Right ventricle myocardium inferior (tissue), 1 donor: ENCODE data around the gene ANKRD11. TPM values are rescaled to one million over a fixed set of nuclear protein-coding genes. Genes with fewer than 3 reads are reported as not detected.
A peak's percentile ranks its signal among the peaks of the same experiment; 100 is the strongest.
"Not testable (repeated sequence)": the region's sequence is repeated elsewhere in the genome, so short reads cannot be mapped to it uniquely, and the experiment has no call there.

ENCODE experiments used
- ATAC-seq: fragments of 200-7000 bp; cut with Tn5 transposase; one replicate; pipeline ENCODE4 v1.9.1; 2020; ENCODE audit warnings: mild to moderate bottlenecking, moderate library complexity
- DNase-seq: peaks from one replicate; pipeline ENCODE4 v3.0.0; 2021; ENCODE audit errors: missing footprints
- intact Hi-C: fragments of 100-400 bp; cut with DNase I; formaldehyde crosslinking; loops from one replicate; pipeline ENCODE4 v1.11.0; 2022
- total RNA-seq: library from RNA; stranded (reverse); fragmentation: NEBNext Ultra II Directional; extraction: Animal tissue kit (Norgen Biotek cat#: 25700); gene quantifications from one replicate; pipeline ENCODE4 v1.2.1, GENCODE V29; 2021
- donor health status: DM: no; HTN: yes; CAD: no; lungs with severe emphysema.

ANKRD11 gene
- total RNA-seq, 1 donor from 2014 or later = 64.9 TPM

GRCh38 chr16:89460556-89460955, 29.8 kb downstream of the ANKRD11 start:
- no peak for DNase-seq
- ATAC-seq = no peak
- intact Hi-C loops = no loop called here

GRCh38 chr16:89458967-89459366, 31.4 kb downstream of the ANKRD11 start:
- intact Hi-C loops = no loop called here
- DNase-seq = no peak
- ATAC-seq = no peak

GRCh38 chr16:89458551-89458950, 31.8 kb downstream of the ANKRD11 start:
- DNase-seq = no peak
- intact Hi-C loops = no loop called here
- no peak for ATAC-seq

- ATAC-seq = no peak
- intact Hi-C loops = no loop called here
- no peak for DNase-seq
Measured at GRCh38 chr16:89456419-89456959, 33.9 kb downstream of the ANKRD11 start.

- DNase-seq (no peak), ATAC-seq (no peak)
- intact Hi-C loops = no loop called here
Measured at GRCh38 chr16:89455692-89456091, 34.7 kb downstream of the ANKRD11 start.

GRCh38 chr16:89455178-89455577, 35.2 kb downstream of the ANKRD11 start:
- intact Hi-C loops = no loop called here
- DNase-seq (no peak), ATAC-seq (no peak)

GRCh38 chr16:89454378-89455125, 35.8 kb downstream of the ANKRD11 start:
- intact Hi-C loops, ATAC-seq, DNase-seq: not testable (repeated sequence)

GRCh38 chr16:89453501-89454321, 36.6 kb downstream of the ANKRD11 start:
- intact Hi-C loops = no loop called here
- peak; percentile 62 for ATAC-seq
- no peak for DNase-seq

GRCh38 chr16:89452925-89453324, 37.4 kb downstream of the ANKRD11 start:
- ATAC-seq (no peak), DNase-seq (no peak)
- intact Hi-C loops = no loop called here

- DNase-seq = no peak
- ATAC-seq = no peak
- intact Hi-C loops = no loop called here
Measured at GRCh38 chr16:89452241-89452640, 38.1 kb downstream of the ANKRD11 start.

- DNase-seq (no peak), ATAC-seq (no peak)
- intact Hi-C loops = no loop called here
Measured at GRCh38 chr16:89450537-89450936, 39.8 kb downstream of the ANKRD11 start.

GRCh38 chr16:89449726-89450335, 40.5 kb downstream of the ANKRD11 start:
- ATAC-seq = no peak
- no peak for DNase-seq
- intact Hi-C loops = loop anchor here (5.0 kb wide), 2 partner anchors 37 to 377 kb away; partner anchors contain the start of gene SPIRE2

- DNase-seq (peak; percentile 66), ATAC-seq (peak; percentile 62)
- intact Hi-C loops = loop anchor here (5.0 kb wide), 2 partner anchors 39 to 379 kb away; partner anchors contain the start of gene SPIRE2
Measured at GRCh38 chr16:89448656-89449055, 41.7 kb downstream of the ANKRD11 start.

GRCh38 chr16:89446975-89447293, 43.4 kb downstream of the ANKRD11 start:
- no peak for ATAC-seq
- no peak for DNase-seq
- intact Hi-C loops = loop anchor here (5.0 kb wide), 2 partner anchors 40 to 380 kb away; partner anchors contain the start of gene SPIRE2

GRCh38 chr16:89446136-89446974, 44.0 kb downstream of the ANKRD11 start:
- ATAC-seq (peak; percentile 27), DNase-seq (no peak)
- intact Hi-C loops = loop anchor here (5.0 kb wide), 2 partner anchors 41 to 381 kb away; partner anchors contain the start of gene SPIRE2

- intact Hi-C loops = loop anchor here (5.0 kb wide), 2 partner anchors 42 to 382 kb away; partner anchors contain the start of gene SPIRE2
- DNase-seq (no peak), ATAC-seq (no peak)
Measured at GRCh38 chr16:89445166-89445565, 45.2 kb downstream of the ANKRD11 start.

GRCh38 chr16:89444728-89445127, 45.6 kb downstream of the ANKRD11 start:
- ATAC-seq = no peak
- DNase-seq = no peak
- intact Hi-C loops = loop anchor here (5.0 kb wide), 3 partner anchors 37 to 383 kb away; partner anchors contain the start of gene SPIRE2

- DNase-seq (no peak), ATAC-seq (no peak)
- intact Hi-C loops = loop anchor here (5.0 kb wide), 1 partner anchor 37 kb away; no protein-coding TSS in a partner anchor
Measured at GRCh38 chr16:89444151-89444723, 46.1 kb downstream of the ANKRD11 start.
